ENCODE measurements around the gene MRE11.

MRE11 gene

GRCh38 chr11:94532211-94532610, 38.6 kb upstream of the MRE11 start:
- DNase-seq (ENCODE audit: low read depth, low spot score): no peak
- H3K36me3 ChIP-seq (ENCODE audit: insufficient read depth, insufficient read length, low read length): no peaks in the 10 kb centered on the region
- H3K9ac ChIP-seq (ENCODE audit: insufficient read length, low read depth): no peak overlapping the region
- no peaks in the 10 kb centered on the region for H3K4me1 ChIP-seq (ENCODE audit: insufficient read depth, insufficient read length)
- H3K4me3 ChIP-seq (ENCODE audit: insufficient read length, low read depth): no peak overlapping the region
- TF ChIP-seq ZNF274 (IDR thresholded peaks at IDR 0.05; ENCODE audit: low read depth, low read length) (no peak), YY1 (IDR thresholded peaks at IDR 0.05; ENCODE audit: insufficient read depth, insufficient read length) (no peak), SUZ12 (IDR thresholded peaks at IDR 0.05; ENCODE audit: extremely low read depth, insufficient read depth, insufficient read length) (no peak)
- H3K9me3 ChIP-seq (ENCODE audit: insufficient read depth, low read length): no peaks in the 10 kb centered on the region
- H3K27me3 ChIP-seq (ENCODE audit: insufficient read depth, insufficient read length): no peaks in the 10 kb centered on the region

GRCh38 chr11:94528551-94528950, 34.9 kb upstream of the MRE11 start:
- Histone ChIP-seq H3K4me3 (ENCODE audit: insufficient read length, low read depth) (no peak overlapping the region), H3K9ac (ENCODE audit: insufficient read length, low read depth) (no peak overlapping the region), H3K36me3 (ENCODE audit: insufficient read depth, insufficient read length, low read length) (no peaks in the 10 kb centered on the region), H3K4me1 (ENCODE audit: insufficient read depth, insufficient read length) (no peaks in the 10 kb centered on the region), H3K27me3 (ENCODE audit: insufficient read depth, insufficient read length) (no peaks in the 10 kb centered on the region), H3K9me3 (ENCODE audit: insufficient read depth, low read length) (no peaks in the 10 kb centered on the region)
- DNase-seq (ENCODE audit: low read depth, low spot score): no peak
- TF ChIP-seq ZNF274 (IDR thresholded peaks at IDR 0.05; ENCODE audit: low read depth, low read length) (no peak), YY1 (IDR thresholded peaks at IDR 0.05; ENCODE audit: insufficient read depth, insufficient read length) (no peak), SUZ12 (IDR thresholded peaks at IDR 0.05; ENCODE audit: extremely low read depth, insufficient read depth, insufficient read length) (no peak)

- Histone ChIP-seq H3K36me3 (ENCODE audit: insufficient read depth, insufficient read length, low read length) (no peaks in the 10 kb centered on the region), H3K4me1 (ENCODE audit: insufficient read depth, insufficient read length) (no peaks in the 10 kb centered on the region), H3K9ac (ENCODE audit: insufficient read length, low read depth) (no peak overlapping the region), H3K9me3 (ENCODE audit: insufficient read depth, low read length) (no peaks in the 10 kb centered on the region), H3K27me3 (ENCODE audit: insufficient read depth, insufficient read length) (no peaks in the 10 kb centered on the region), H3K4me3 (ENCODE audit: insufficient read length, low read depth) (no peak overlapping the region)
- no peak for DNase-seq (ENCODE audit: low read depth, low spot score)
- TF ChIP-seq YY1 (IDR thresholded peaks at IDR 0.05; ENCODE audit: insufficient read depth, insufficient read length) (no peak), SUZ12 (IDR thresholded peaks at IDR 0.05; ENCODE audit: extremely low read depth, insufficient read depth, insufficient read length) (no peak), ZNF274 (IDR thresholded peaks at IDR 0.05; ENCODE audit: low read depth, low read length) (no peak)
These were observed 33.2 kb upstream of the MRE11 start for GRCh38 chr11:94526645-94527438.

GRCh38 chr11:94525546-94526324, 32.1 kb upstream of the MRE11 start:
- Histone ChIP-seq H3K9me3 (ENCODE audit: insufficient read depth, low read length) (no peaks in the 10 kb centered on the region), H3K4me3 (ENCODE audit: insufficient read length, low read depth) (no peak overlapping the region), H3K9ac (ENCODE audit: insufficient read length, low read depth) (no peak overlapping the region), H3K36me3 (ENCODE audit: insufficient read depth, insufficient read length, low read length) (no peaks in the 10 kb centered on the region), H3K27me3 (ENCODE audit: insufficient read depth, insufficient read length) (no peaks in the 10 kb centered on the region), H3K4me1 (ENCODE audit: insufficient read depth, insufficient read length) (no peaks in the 10 kb centered on the region)
- no peak for TF ChIP-seq YY1 (IDR thresholded peaks at IDR 0.05; ENCODE audit: insufficient read depth, insufficient read length)
- no peak for DNase-seq (ENCODE audit: low read depth, low spot score)

GRCh38 chr11:94524341-94524740, 30.7 kb upstream of the MRE11 start:
- H3K9ac ChIP-seq (ENCODE audit: insufficient read length, low read depth): no peak overlapping the region
- H3K36me3 ChIP-seq (ENCODE audit: insufficient read depth, insufficient read length, low read length): no peaks in the 10 kb centered on the region
- no peak for TF ChIP-seq SUZ12 (IDR thresholded peaks at IDR 0.05; ENCODE audit: extremely low read depth, insufficient read depth, insufficient read length)
- TF ChIP-seq YY1 (IDR thresholded peaks at IDR 0.05; ENCODE audit: insufficient read depth, insufficient read length): no peak
- TF ChIP-seq ZNF274 (IDR thresholded peaks at IDR 0.05; ENCODE audit: low read depth, low read length): no peak
- H3K4me1 ChIP-seq (ENCODE audit: insufficient read depth, insufficient read length): no peaks in the 10 kb centered on the region
- no peaks in the 10 kb centered on the region for H3K27me3 ChIP-seq (ENCODE audit: insufficient read depth, insufficient read length)
- H3K4me3 ChIP-seq (ENCODE audit: insufficient read length, low read depth): no peak overlapping the region
- no peaks in the 10 kb centered on the region for H3K9me3 ChIP-seq (ENCODE audit: insufficient read depth, low read length)
- no peak for DNase-seq (ENCODE audit: low read depth, low spot score)

GRCh38 chr11:94521684-94522083, 28.0 kb upstream of the MRE11 start:
- H3K9ac ChIP-seq (ENCODE audit: insufficient read length, low read depth): no peak overlapping the region
- H3K36me3 ChIP-seq (ENCODE audit: insufficient read depth, insufficient read length, low read length): no peaks in the 10 kb centered on the region
- H3K4me1 ChIP-seq (ENCODE audit: insufficient read depth, insufficient read length): no peaks in the 10 kb centered on the region
- no peak overlapping the region for H3K4me3 ChIP-seq (ENCODE audit: insufficient read length, low read depth)
- H3K27me3 ChIP-seq (ENCODE audit: insufficient read depth, insufficient read length): no peaks in the 10 kb centered on the region
- no peak for DNase-seq (ENCODE audit: low read depth, low spot score)
- TF ChIP-seq SUZ12 (IDR thresholded peaks at IDR 0.05; ENCODE audit: extremely low read depth, insufficient read depth, insufficient read length) (no peak), ZNF274 (IDR thresholded peaks at IDR 0.05; ENCODE audit: low read depth, low read length) (no peak), YY1 (IDR thresholded peaks at IDR 0.05; ENCODE audit: insufficient read depth, insufficient read length) (no peak)
- H3K9me3 ChIP-seq (ENCODE audit: insufficient read depth, low read length): no peaks in the 10 kb centered on the region

GRCh38 chr11:94519478-94520084, 25.9 kb upstream of the MRE11 start:
- no peak for DNase-seq (ENCODE audit: low read depth, low spot score)
- H3K4me3 ChIP-seq (ENCODE audit: insufficient read length, low read depth): no peak overlapping the region
- peaks cover 3% of the 10 kb centered on the region for H3K27me3 ChIP-seq (ENCODE audit: insufficient read depth, insufficient read length)
- no peaks in the 10 kb centered on the region for H3K9me3 ChIP-seq (ENCODE audit: insufficient read depth, low read length)
- TF ChIP-seq ZNF274 (IDR thresholded peaks at IDR 0.05; ENCODE audit: low read depth, low read length): no peak
- TF ChIP-seq SUZ12 (IDR thresholded peaks at IDR 0.05; ENCODE audit: extremely low read depth, insufficient read depth, insufficient read length): no peak
- TF ChIP-seq YY1 (IDR thresholded peaks at IDR 0.05; ENCODE audit: insufficient read depth, insufficient read length): no peak
- no peak overlapping the region for H3K9ac ChIP-seq (ENCODE audit: insufficient read length, low read depth)
- H3K36me3 ChIP-seq (ENCODE audit: insufficient read depth, insufficient read length, low read length): no peaks in the 10 kb centered on the region
- no peaks in the 10 kb centered on the region for H3K4me1 ChIP-seq (ENCODE audit: insufficient read depth, insufficient read length)

All from NT2/D1 (cell line).